GM11168 (cell line): ENCODE results near the gene KLHL40.

Experiments used
- in situ Hi-C: fragments of 300-500 bp; cut with MboI; formaldehyde crosslinking; loops from one replicate; pipeline ENCODE4 v1.12.0; 2022; ENCODE audit warnings: low sequenced_read_pairs; ENCODE audit not compliant: unreplicated experiment

Gene KLHL40

GRCh38 chr3:42656680-42657610 is 28.4 kb upstream of the KLHL40 start:
- in situ Hi-C loops, result no loop called here

DNA sequence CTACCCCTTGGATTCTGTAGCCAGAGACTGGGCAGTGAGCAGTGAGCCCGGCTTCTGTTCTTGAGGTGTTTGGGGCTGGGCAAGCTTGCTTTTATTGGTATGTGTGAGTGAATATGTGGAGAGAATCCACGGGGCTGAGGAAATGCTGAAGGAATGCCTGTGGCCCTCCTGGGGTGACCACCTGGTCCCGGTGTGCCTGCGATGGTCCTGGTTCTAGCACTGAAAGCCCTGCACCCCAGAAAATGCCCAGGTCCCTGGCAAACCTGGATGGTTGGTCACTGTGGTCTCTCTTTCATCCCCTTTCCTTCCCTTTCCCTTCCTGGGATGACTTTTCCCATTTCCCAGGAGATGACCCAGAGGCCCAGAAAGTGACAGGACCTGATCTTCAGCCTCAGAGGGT is 27.7 kb upstream of the KLHL40 start:
- in situ Hi-C loops, result no loop called here

DNA sequence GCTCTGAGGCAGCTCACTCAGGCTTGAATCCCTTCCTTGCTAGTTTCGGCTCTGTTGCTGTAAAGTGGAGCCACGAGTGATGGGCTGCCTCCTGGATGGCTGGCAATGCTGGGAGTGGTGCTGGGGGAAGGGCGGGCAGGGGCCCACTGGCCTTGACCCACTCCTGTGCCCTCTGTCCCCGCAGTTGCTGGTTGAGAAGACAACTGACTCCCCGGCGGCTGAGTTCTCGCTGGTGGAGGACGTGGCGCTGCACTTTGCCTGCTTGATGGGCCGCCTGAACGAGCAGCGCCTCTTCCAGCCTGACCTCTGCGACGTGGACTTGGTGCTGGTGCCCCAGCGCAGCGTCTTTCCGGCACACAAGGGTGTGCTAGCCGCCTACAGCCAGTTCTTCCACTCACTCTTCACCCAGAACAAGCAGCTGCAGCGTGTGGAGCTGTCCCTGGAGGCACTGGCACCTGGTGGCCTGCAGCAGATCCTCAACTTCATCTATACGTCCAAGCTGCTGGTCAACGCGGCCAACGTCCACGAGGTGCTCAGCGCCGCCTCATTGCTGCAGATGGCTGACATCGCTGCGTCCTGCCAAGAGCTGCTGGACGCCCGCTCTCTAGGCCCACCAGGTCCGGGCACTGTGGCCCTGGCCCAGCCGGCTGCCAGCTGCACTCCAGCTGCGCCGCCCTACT is 27.1 kb upstream of the KLHL40 start:
- in situ Hi-C loops, result no loop called here

- in situ Hi-C loops, result no loop called here
These were observed 26.5 kb upstream of the KLHL40 start for GRCh38 chr3:42658771-42659390.

DNA sequence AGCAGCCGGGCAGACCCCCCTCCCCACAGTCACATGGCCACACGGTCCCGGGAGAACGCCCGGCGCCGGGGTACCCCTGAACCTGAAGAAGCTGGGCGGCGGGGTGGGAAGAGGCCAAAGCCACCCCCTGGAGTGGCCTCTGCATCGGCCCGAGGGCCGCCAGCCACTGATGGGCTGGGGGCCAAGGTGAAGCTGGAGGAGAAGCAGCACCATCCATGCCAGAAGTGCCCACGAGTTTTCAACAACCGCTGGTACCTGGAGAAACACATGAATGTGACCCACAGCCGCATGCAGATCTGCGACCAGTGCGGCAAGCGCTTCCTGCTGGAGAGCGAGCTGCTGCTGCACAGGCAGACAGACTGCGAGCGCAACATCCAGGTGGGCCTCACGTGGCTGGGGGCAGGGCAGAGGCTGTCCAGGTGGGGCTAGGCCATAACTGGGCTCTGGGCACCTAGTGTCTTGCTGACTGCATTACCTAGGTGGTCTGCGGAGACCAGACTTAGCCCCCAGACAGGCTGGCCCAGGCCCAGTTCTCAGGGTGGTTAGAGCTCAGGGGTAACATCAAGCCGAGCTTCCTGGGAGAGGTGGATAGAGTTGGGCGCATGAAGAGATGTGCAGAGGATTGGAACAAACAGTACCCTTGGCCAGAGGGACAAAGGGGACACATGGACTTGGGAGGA is 25.7 kb upstream of the KLHL40 start:
- in situ Hi-C loops, result no loop called here

GRCh38 chr3:42660131-42660715 is 25.1 kb upstream of the KLHL40 start:
- in situ Hi-C loops, result no loop called here

DNA sequence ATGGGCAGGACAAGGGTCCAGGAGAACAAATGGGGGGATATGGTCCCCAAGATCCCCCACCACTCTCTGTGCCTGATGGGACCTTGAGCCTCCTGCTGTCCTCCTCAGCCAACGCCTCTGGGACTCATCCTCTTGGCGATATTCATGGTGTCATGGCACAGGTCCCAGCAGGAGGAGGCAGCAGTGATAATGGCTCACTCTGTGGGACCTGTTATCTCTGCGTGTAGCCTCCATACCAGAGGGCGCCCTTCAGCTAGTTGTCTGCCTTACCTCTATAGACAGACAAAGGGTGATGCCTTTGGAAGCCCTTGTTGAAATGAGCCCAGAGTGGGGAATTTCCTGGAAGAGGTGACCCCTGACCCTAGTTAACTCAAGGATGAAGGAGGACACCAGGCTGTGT is 24.4 kb upstream of the KLHL40 start:
- in situ Hi-C loops, result no loop called here

DNA sequence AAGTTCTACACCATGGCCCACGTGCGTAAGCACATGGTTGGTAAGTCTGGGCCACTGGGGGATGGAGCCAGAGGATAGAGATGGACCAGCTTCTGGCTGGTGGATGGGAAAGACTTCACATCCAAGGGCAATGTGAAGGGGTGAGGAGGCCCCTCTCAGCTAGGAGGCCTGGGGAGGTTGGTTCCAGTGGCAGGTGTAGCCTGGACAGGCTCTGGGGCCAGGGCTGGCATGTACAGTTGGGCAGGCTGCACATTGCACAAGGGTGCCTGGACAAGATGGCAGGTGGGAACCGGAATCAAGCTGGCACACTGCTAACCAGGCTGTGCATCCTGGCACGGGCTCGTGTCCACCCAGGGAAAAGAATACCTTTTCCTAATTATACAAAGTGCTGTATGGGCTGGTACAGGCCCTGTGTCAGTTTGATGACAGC is 23.7 kb upstream of the KLHL40 start:
- in situ Hi-C loops, result no loop called here

- in situ Hi-C loops, result no loop called here
These were observed 23.1 kb upstream of the KLHL40 start for GRCh38 chr3:42662037-42662812.

DNA sequence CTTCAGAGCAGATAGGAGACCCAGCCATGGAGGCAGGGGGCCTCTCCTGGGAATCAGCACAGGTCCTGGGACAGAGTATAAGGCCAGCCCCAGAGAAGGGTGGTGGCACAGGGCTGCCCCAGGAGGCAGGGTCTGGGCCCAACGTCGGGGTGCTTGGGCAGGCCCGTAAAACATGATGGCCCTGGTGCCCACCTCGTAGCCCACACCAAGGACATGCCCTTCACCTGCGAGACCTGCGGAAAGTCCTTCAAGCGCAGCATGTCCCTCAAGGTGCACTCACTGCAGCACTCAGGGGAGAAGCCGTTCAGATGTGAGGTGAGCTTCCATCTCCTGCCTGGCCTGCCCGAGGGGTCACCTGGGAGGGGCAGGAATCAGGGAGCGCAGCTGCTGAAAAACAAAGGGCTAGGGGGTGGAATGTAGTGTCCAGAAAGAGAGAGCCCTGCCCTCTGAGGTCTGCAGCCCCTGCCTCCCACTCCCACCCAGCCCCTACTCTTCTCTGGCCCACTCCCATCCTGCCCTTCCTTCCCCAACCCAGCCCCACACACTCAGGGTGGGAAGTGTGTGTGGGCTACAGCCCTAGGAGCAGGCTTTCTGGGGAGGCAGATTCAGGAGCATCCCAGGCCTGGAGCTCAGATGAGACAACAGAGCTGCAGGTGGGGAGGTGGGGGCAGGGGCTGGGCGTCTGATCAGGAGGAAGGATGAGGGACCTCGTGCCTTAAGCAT is 22.4 kb upstream of the KLHL40 start:
- in situ Hi-C loops, result no loop called here

GRCh38 chr3:42663581-42664437 is 21.5 kb upstream of the KLHL40 start:
- in situ Hi-C loops, result no loop called here

DNA sequence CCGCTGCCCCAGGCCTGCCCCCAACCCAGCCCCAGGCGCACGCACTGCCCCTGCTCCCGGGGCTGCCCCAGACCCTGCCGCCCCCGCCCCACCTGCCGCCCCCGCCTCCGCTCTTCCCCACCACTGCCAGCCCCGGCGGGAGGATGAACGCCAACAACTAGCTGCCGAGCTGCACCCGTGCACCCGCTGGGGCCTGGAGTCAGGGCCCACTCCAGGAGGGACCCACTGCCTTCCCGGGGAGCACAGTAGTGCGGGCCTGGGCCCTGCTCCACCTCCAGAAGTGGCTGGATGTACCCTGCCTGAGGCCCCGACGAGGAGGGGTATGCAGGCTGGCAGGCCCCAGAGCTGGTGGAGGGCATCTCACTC is 20.9 kb upstream of the KLHL40 start:
- in situ Hi-C loops, result no loop called here

DNA sequence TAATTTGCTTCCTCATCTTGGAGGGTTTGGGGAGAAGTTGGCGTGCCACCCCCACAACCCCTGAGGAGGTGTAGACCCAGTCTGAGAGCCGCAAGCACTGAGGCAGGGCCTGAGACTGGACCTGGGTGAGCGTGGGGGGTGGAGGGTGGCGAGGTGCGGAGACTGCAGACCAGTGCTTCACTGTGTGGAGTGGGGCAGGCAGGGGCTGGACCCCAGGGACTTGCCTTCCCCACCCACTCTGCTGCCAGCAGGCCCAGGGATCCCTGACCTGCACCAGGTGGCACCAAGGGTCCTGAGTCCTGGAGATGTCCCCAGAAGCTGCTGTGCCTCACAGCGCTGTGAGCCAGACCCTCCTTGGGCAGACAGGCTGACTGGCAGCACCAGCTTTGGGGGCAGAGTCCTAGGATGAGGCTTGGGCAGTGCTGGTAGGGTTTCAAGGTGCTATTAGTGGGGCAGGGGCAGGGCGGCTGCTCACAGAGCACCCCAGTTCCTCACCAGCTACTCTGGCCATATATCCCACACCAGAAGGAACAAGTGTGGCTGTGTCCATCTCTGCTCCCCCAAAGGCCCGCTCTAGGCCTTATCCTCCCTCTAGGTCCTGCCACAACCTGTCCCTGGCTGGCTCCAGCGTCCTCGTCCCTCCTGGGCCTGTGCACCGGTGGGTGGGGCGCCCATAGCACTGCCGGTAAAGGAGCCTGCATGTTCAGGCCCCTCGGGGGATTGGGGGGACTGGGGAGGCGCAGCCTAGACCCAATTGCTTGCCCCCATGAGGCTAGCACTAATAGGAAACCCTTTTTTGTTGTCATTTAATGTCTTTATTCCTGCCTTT is 20.1 kb upstream of the KLHL40 start:
- in situ Hi-C loops, result no loop called here

GRCh38 chr3:42666022-42666421 is 19.3 kb upstream of the KLHL40 start:
- in situ Hi-C loops, result no loop called here

GRCh38 chr3:42666577-42666998 is 18.7 kb upstream of the KLHL40 start:
- in situ Hi-C loops, result no loop called here

DNA sequence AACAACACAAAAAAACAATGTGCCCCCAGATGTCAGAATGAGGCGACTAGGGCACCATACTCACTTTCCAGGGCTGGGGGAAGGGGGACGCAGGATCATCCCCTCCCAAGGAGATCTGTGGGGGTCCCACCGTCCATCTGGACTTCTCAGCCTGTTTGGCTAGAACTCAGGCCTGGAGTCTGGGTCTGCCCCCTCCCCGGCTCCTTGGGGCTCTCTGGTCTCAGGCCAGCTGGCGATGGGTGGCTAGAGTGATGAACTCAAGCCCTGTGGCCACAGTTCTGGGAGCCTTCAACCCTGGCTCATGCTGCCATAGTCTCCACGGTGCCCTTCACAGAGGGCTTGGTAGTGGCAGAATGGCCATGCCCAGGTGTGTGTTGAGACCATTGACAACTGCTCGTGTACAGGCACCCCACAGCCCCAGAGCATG is 18.2 kb upstream of the KLHL40 start:
- in situ Hi-C loops, result no loop called here
